Effector memory CD8-positive, alpha-beta T cell (primary cell): Measurements from ENCODE around the gene TCAF1.
A peak's percentile ranks its signal among the peaks of the same experiment; 100 is the strongest.

Experiments used
- ATAC-seq: fragments of 150-1000 bp; cut with Tn5 transposase; replicated peaks from 2 replicates; pipeline ENCODE4 v1.10.0; 2021; ENCODE audit warnings: mild to moderate bottlenecking, moderate library complexity
- DNase-seq, 3 experiments: peaks; one replicate each; pipeline ENCODE4 v3.0.0; 2021
- H3K27ac Mint-ChIP-seq, 2 donors: one replicate each; pipeline ENCODE4 v1.8.0; 2022; ENCODE audit warnings: mild to moderate bottlenecking in 2 of 2, mixed read lengths in 2 of 2, moderate library complexity in 2 of 2
- H3K27me3 Mint-ChIP-seq, 2 donors: one replicate each; pipeline ENCODE4 v1.8.0; 2022; ENCODE audit warnings: mixed read lengths in 2 of 2
- H3K36me3 Mint-ChIP-seq: one replicate; pipeline ENCODE4 v1.8.0; 2022; ENCODE audit warnings: mild to moderate bottlenecking, moderate library complexity, mixed read lengths; ENCODE audit not compliant: insufficient read depth
- H3K4me1 Mint-ChIP-seq, 2 donors: one replicate each; pipeline ENCODE4 v1.8.0; 2022; ENCODE audit warnings: low read depth in 2 of 2, mixed read lengths in 2 of 2
- H3K4me3 Mint-ChIP-seq, 2 donors: one replicate each; pipeline ENCODE4 v1.8.0; 2022; ENCODE audit warnings: mild to moderate bottlenecking in 2 of 2, mixed read lengths in 2 of 2, moderate library complexity in 2 of 2
- H3K9me3 Mint-ChIP-seq, 2 donors: one replicate each; pipeline ENCODE4 v1.8.0; 2022; ENCODE audit warnings: mixed read lengths in 2 of 2
- total RNA-seq, 9 experiments: gene quantifications; one replicate each; lab custom pipeline; 2026; lab: John Stamatoyannopoulos, UW

Gene TCAF1
- total RNA-seq = 4.6 to 31.5 (median 10.3) reads per million in 9 experiments

- Mint-ChIP-seq H3K9me3 (no peaks in the 10 kb centered on the region), H3K27me3 (no peaks in the 10 kb centered on the region), H3K27ac (peak within 1 kb of the TSS; percentile 95), H3K36me3 (peaks cover 7% of the 10 kb centered on the region), H3K4me1 (peaks cover 21 to 27% of the 10 kb centered on the region in 2 donors), H3K4me3 (peak within 1 kb of the TSS; percentile 91 to 93)
- DNase-seq = peak; percentile 80 to 83 (median 82)
- peak; percentile 92 for ATAC-seq
These were observed at the start of gene TCAF1 for GRCh38 chr7:143901668-143902331. TSS of gene TCAF1 (minus strand) at chr7:143902176. CDS start at chr7:143876608, 25,568 bp downstream.

GRCh38 chr7:143948733-143949132 is 46.8 kb upstream of the TCAF1 start:
- Mint-ChIP-seq H3K9me3 (no peaks in the 10 kb centered on the region), H3K27ac (no peak overlapping the region), H3K4me3 (no peak overlapping the region), H3K4me1 (no peaks in the 10 kb centered on the region), H3K27me3 (peaks cover 39 to 80% of the 10 kb centered on the region in 2 donors), H3K36me3 (no peaks in the 10 kb centered on the region)
- DNase-seq = no peak
- ATAC-seq = no peak

GRCh38 chr7:143947111-143947510 is 45.1 kb upstream of the TCAF1 start:
- Mint-ChIP-seq H3K4me3 (no peak overlapping the region), H3K27ac (no peak overlapping the region), H3K4me1 (no peaks in the 10 kb centered on the region), H3K27me3 (peaks cover 39 to 81% of the 10 kb centered on the region in 2 donors), H3K36me3 (no peaks in the 10 kb centered on the region), H3K9me3 (no peaks in the 10 kb centered on the region)
- ATAC-seq (no peak), DNase-seq (no peak)

GRCh38 chr7:143945423-143945822 is 43.4 kb upstream of the TCAF1 start:
- Mint-ChIP-seq H3K9me3 (no peaks in the 10 kb centered on the region), H3K4me3 (no peak overlapping the region), H3K27ac (no peak overlapping the region), H3K27me3 (peaks cover 30 to 74% of the 10 kb centered on the region in 2 donors), H3K4me1 (no peaks in the 10 kb centered on the region), H3K36me3 (no peaks in the 10 kb centered on the region)
- ATAC-seq = no peak
- DNase-seq = no peak

- no peak for ATAC-seq
- Mint-ChIP-seq H3K27ac (no peak overlapping the region), H3K36me3 (no peaks in the 10 kb centered on the region), H3K27me3 (peaks cover 18 to 45% of the 10 kb centered on the region in 2 donors), H3K4me3 (no peak overlapping the region), H3K4me1 (no peaks in the 10 kb centered on the region), H3K9me3 (peaks cover 0 to 9% of the 10 kb centered on the region in 2 donors)
- DNase-seq = no peak
These were observed 36.6 kb upstream of the TCAF1 start for GRCh38 chr7:143938379-143939243.

- H3K36me3 Mint-ChIP-seq = no peaks in the 10 kb centered on the region
- no peaks in the 10 kb centered on the region for H3K4me1 Mint-ChIP-seq
- no peak for ATAC-seq
- no peak overlapping the region for H3K27ac Mint-ChIP-seq
- no peak overlapping the region for H3K4me3 Mint-ChIP-seq
- H3K9me3 Mint-ChIP-seq = peaks cover 1 to 9% of the 10 kb centered on the region in 2 donors
- no peak for DNase-seq
- peaks cover 18 to 29% of the 10 kb centered on the region in 2 donors for H3K27me3 Mint-ChIP-seq
These were observed 34.4 kb upstream of the TCAF1 start for GRCh38 chr7:143936087-143937009.

GRCh38 chr7:143934526-143935325 is 32.8 kb upstream of the TCAF1 start, which contains the start of gene OR2F2:
TSS of gene OR2F2 (plus strand) at chr7:143935233. CDS start at chr7:143935233, 0 bp downstream.
- Mint-ChIP-seq H3K27ac (no peak within 1 kb of the TSS), H3K36me3 (no peaks in the 10 kb centered on the region), H3K4me1 (no peaks in the 10 kb centered on the region), H3K9me3 (peaks cover 1 to 9% of the 10 kb centered on the region in 2 donors), H3K4me3 (no peak within 1 kb of the TSS), H3K27me3 (peaks cover 18 to 29% of the 10 kb centered on the region in 2 donors)
- DNase-seq (no peak), ATAC-seq (no peak)

GRCh38 chr7:143931739-143932138 is 29.8 kb upstream of the TCAF1 start:
- Mint-ChIP-seq H3K27me3 (peaks cover 16 to 18% of the 10 kb centered on the region in 2 donors), H3K9me3 (peaks cover 1 to 9% of the 10 kb centered on the region in 2 donors), H3K4me1 (no peaks in the 10 kb centered on the region), H3K36me3 (no peaks in the 10 kb centered on the region), H3K27ac (no peak overlapping the region), H3K4me3 (no peak overlapping the region)
- DNase-seq (no peak), ATAC-seq (no peak)

GRCh38 chr7:143929224-143929920 is 27.4 kb upstream of the TCAF1 start:
- Mint-ChIP-seq H3K4me3 (no peak overlapping the region), H3K27me3 (peaks cover 2 to 7% of the 10 kb centered on the region in 2 donors), H3K27ac (no peak overlapping the region), H3K4me1 (no peaks in the 10 kb centered on the region), H3K36me3 (no peaks in the 10 kb centered on the region), H3K9me3 (peaks cover 0 to 1% of the 10 kb centered on the region in 2 donors)
- DNase-seq (no peak), ATAC-seq (no peak)

- Mint-ChIP-seq H3K4me3 (no peak overlapping the region), H3K36me3 (no peaks in the 10 kb centered on the region), H3K27me3 (peaks cover 30 to 33% of the 10 kb centered on the region in 2 donors), H3K9me3 (no peaks in the 10 kb centered on the region), H3K4me1 (no peaks in the 10 kb centered on the region), H3K27ac (no peak overlapping the region)
- no peak for DNase-seq
- ATAC-seq = no peak
These were observed 22.9 kb upstream of the TCAF1 start for GRCh38 chr7:143924851-143925250.

GRCh38 chr7:143914938-143915652 is 13.1 kb upstream of the TCAF1 start:
- no peaks in the 10 kb centered on the region for H3K4me1 Mint-ChIP-seq
- no peak overlapping the region for H3K27ac Mint-ChIP-seq
- peaks cover 33 to 34% of the 10 kb centered on the region in 2 donors for H3K27me3 Mint-ChIP-seq
- no peak for ATAC-seq
- no peak for DNase-seq
- H3K9me3 Mint-ChIP-seq = no peaks in the 10 kb centered on the region
- H3K4me3 Mint-ChIP-seq = no peak overlapping the region
- H3K36me3 Mint-ChIP-seq = no peaks in the 10 kb centered on the region
